Colon (tissue), 2 donors: ENCODE results near the gene CNTNAP5.

Experiments
- FAIRE-seq: peaks from 2 replicates; lab custom pipeline; 2012; peaks lifted over from hg19 to GRCh38; lab: Jason Lieb, UNC
- donor health status: control.
- donor health status: control.

The CNTNAP5 gene

DNA sequence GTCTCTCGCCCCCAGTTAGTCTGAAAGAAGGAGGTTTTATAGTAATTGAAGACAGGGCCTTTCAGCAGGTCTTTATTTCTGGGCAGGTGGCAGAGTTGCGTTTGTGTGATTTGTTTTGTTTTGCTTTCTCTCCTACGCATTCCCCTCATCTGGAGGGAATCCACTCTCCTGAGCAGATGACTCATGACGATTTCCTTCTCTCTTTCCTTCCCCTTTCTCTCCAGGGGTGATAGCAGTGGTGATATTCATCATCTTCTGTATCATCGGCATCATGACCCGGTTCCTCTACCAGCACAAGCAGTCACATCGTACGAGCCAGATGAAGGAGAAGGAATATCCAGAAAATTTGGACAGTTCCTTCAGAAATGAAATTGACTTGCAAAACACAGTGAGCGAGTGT, 888.8 kb downstream of the CNTNAP5 start:
- no peak for FAIRE-seq

DNA sequence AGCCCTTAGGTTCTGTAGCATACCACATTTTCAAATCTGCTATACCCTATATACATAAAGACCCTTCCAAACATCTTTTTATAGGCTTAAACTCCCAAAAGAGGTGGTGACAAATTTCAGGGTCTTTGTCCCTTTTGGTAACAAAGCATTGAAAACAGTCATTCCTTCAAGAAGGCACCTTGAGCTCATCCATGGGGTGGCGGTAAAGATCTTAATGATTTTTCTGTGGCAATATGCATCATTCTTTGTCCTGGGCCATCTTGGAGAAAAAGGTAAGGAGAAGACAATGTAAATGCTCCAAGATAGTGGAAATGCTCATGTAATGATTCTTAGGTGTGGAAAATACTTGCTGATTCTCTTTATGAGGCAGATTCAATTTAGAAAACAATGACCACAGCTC, 890.5 kb downstream of the CNTNAP5 start:
- no peak for FAIRE-seq

DNA sequence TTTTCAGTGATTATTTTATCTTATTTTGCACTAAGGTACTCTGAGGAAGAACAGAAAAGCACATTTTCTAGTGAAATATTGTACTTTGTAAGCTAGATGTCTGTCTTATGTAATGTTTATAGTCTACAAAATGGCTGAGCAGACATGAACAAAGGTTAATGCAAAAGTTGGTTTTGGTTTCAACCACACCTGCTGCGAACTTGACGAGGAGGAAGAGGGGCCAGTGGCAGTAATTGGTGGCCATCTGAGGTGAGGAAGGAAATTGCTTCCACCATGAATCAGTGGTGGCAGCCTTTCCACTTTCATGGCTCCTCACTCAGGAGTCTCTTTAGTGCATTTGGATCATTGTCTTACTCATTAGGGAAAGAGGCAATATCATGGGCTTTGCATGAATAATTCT, 894.2 kb downstream of the CNTNAP5 start:
- no peak for FAIRE-seq

DNA sequence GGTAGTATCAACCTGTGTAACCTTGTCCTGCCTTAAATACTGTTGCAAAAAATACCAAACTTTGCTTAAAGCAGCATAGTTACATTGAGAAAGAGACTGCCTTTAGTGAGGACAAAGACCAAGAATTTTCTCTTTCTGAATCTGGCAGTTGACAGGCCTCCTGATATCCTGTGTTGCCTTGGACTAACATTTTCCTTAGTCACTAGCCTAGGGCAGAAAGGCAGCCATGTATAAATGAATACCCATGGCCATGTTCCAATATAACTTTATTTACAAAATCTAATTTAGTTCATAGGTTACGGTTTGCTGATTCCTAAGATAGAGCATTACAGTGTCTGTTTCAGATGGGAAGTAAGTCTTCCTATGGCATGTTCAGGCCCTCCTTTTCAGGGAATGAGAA, 895.4 kb downstream of the CNTNAP5 start:
- FAIRE-seq: no peak

DNA sequence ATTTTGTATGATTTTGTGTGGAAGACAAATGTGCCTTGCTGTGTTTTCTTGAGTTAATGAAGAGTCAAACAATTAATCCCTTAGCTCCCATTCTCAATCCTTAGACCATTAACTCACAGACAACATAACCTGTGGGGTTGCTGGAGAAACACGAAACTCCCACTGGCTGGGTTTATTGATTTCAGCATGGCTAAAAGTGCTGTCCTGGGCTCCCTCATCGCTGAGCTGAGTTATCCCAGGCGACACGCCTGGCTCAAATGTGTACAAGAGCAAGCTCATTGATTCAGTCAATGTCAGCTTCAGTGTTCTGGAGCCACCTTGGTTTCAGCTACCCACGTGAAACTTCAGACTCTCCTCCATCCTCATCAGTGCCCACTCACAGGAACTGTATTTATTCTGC, 896.1 kb downstream of the CNTNAP5 start:
- FAIRE-seq: no peak

DNA sequence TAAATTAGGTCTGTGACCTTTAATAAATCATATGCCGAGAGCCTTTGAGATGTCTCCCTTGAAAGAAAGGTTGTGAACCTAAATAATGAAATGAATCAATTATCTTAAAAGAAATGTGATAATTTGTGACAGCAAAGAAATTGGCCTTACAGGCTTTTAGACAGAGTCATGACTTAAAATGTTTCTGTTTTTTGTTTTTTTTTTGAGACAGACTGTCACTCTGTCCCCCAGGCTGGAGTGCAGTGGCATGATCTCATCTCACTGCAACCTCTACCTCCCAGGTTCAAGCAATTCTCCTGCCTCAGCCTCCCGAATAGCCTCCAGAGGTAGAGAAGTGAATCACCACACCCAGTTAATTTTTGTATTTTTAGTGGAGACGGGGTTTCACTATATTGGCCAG, 898.0 kb downstream of the CNTNAP5 start:
- no peak for FAIRE-seq

DNA sequence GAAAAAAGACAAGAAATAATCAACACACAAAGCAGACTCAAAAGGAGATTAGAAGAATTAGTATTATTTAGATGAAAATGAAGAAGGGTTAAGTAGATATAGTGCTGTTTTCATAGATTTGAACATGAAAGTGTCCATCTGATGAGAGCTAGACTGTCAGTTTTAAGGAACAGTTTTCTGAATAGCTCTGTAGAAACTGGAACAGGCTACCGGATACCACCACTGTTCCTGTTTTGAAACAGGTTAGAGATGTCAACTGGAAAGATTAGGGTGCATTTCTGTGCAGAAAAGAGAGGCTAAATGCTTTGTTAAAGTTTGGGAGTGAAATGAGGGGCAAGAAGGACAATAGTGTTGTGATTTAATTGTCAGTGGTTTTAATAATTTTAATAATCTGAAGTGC, 908.8 kb downstream of the CNTNAP5 start:
- FAIRE-seq: no peak

DNA sequence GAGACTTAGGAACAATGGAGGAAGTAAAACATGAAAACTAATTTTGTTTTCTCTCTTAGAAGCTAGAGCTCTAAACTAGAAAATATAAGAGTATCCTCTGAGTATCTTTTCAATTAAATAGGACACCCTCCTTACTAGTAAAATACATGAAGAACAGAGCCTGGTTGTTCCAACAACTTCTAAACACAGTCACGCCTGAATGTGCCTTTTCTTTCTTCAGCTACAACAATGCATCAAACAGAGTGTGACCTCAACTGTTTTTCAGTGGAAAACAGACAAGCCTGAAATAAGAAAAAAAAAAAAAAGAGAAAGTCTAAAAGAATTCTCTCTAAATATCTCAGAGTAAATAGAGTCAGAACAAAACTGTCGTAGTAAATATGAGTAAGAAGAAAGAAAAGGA, 928.8 kb downstream of the CNTNAP5 start:
- no peak for FAIRE-seq

DNA sequence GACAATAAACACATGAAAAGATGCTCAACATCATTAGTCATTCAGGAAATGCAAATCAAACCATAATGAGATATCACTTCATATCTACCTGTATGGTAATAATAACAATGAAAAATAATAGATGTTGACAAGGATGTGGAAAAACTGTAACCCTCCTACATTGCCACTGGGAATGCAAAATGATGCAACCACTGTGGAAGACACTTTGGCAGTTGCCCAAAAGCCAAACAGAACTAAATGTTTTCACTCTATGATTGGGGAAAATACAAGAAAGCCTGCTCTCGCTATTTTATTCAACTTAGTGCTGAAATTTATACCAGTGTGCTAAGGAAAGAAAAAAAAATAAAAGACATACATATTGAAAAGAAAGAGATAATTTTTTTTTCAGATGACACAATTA, 934.5 kb downstream of the CNTNAP5 start:
- no peak for FAIRE-seq

DNA sequence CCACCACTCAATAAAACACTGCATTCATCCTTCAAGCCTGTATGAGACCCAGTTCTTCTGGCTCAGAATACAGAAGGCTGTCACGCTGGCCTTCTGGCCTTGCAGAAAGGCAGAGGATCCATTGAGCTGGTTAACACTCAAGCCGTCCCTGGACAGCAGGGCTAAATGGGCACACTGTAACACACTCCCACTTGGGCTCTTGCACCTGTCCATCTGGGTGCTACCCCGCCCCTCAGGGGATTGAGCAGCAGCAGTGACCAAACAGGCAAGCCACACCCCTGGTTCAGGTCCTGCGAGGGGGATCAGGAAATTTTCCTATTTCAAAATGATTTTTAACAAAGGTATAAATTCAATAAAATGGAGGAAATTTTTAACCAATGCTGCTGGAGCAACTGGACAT, 936.0 kb downstream of the CNTNAP5 start:
- FAIRE-seq: no peak
